ENCODE measurements around the gene LAMC3. TPM values are rescaled to one million over a fixed set of nuclear protein-coding genes. Genes with fewer than 3 reads are reported as not detected.

LAMC3 gene
- total RNA-seq, 1 experiment from 2014 or later: 0.28 TPM

DNA sequence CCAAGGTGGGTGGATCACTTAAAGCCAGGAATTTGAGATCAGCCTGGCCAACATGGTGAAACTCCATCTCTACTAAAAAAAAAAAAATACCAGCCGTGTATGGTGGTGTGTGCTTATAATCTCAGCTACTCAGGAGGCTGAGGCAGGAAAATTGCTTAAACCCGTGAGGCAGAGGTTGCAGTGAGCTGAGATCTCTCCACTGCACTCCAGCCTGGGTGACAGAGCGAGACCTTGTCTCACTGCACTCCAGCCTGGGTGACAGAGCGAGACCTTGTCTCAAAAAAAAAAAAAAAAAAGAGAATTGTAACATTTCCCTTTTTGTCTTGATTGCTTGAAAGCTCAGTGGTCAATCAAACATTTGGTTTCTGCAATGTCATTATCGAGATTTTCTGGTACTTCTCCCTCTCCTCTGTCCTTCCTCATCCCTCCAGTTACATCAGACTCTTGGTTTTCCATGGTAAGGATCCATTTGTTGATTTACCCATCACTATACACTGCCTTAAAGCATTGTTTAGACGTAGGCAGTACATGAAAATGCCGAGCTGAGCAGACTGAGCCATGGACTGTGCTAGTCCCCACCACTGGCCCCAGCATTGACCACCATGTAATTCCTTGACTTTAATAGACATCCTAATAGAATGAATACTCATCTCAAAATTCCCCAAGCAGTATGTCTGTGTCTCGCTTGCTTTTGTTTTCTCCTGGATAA is 75.8 kb downstream of the LAMC3 start:
- H3K36me3 ChIP-seq (ENCODE audit: insufficient read depth, low read length, poor library complexity, severe bottlenecking): no peaks in the 10 kb centered on the region
- TF ChIP-seq, protein P1, sequence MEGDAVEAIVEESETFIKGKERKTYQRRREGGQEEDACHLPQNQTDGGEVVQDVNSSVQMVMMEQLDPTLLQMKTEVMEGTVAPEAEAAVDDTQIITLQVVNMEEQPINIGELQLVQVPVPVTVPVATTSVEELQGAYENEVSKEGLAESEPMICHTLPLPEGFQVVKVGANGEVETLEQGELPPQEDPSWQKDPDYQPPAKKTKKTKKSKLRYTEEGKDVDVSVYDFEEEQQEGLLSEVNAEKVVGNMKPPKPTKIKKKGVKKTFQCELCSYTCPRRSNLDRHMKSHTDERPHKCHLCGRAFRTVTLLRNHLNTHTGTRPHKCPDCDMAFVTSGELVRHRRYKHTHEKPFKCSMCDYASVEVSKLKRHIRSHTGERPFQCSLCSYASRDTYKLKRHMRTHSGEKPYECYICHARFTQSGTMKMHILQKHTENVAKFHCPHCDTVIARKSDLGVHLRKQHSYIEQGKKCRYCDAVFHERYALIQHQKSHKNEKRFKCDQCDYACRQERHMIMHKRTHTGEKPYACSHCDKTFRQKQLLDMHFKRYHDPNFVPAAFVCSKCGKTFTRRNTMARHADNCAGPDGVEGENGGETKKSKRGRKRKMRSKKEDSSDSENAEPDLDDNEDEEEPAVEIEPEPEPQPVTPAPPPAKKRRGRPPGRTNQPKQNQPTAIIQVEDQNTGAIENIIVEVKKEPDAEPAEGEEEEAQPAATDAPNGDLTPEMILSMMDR (conservative IDR thresholded peaks at IDR 0.05; ENCODE audit: low read depth, low read length): no peak
- TF ChIP-seq EZH2 (IDR thresholded peaks at IDR 0.05; ENCODE audit: borderline replicate concordance, low read depth, low read length, poor library complexity, severe bottlenecking): no peak
- H3K27ac ChIP-seq (ENCODE audit: low read depth, low read length, poor library complexity, severe bottlenecking): no peak overlapping the region
- ChIA-PET CTCF (interaction anchor here (0.6 to 0.8 kb wide), 3 partner anchors 10 to 211 kb away, joined by 3 to 15 read pairs (median 4); no protein-coding TSS in a partner anchor), POLR2A (ENCODE audit: low non-redundant PET) (interaction anchor here (0.6 kb wide), 1 partner anchor 41 kb away, joined by 10 read pairs; no protein-coding TSS in a partner anchor)
- BruUV-seq (replicated peaks): no TSS peak
- DNase-seq (ENCODE audit: low spot score): no peak
- H3K27me3 ChIP-seq (replicated peaks; ENCODE audit: insufficient read depth, low read depth, low read length, poor library complexity): peaks cover 7% of the 10 kb centered on the region
- intact Hi-C loops (cut with micrococcal nuclease; ENCODE audit: unreplicated experiment): no loop called here
- no peak overlapping the region for H3K4me3 ChIP-seq (ENCODE audit: low read depth, low read length, poor library complexity, severe bottlenecking)
- H3K4me1 ChIP-seq (ENCODE audit: insufficient read depth, low read length, poor library complexity, severe bottlenecking): no peaks in the 10 kb centered on the region
- no peaks in the 10 kb centered on the region for H3K9me3 ChIP-seq (ENCODE audit: low read depth, low read length, poor library complexity, severe bottlenecking)

DNA sequence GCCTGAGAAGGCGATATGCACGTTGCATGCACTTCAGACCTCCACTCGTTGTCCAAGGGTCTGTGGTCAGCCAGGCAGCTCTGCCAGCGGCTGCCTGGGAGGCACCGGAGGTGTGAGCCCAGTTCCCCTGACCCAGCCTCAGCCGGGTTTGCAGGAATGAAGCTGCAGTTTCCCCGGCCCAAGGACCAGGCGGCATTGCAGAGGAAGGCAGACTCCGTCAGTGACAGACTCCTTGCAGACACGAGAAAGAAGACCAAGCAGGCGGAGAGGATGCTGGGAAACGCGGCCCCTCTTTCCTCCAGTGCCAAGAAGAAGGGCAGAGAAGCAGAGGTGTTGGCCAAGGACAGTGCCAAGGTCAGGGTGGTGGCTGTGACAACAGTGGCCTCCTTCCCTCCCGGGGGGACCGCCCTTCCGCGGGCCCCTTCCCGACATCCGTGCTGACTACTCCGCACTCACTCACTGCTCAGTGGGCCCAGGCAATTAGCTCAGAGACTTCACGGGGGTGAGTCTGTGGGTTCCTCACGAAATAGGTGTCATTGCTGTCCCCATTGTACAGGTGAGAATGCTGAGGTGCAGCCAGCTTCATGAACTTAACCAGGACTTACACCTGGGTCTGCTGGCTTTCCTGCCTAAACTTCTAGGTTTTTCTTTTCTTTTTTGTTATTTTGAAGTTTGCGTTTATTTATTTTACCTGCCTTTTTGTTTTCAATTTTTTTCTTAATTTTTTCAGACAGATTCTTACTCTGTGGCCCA is 76.6 kb downstream of the LAMC3 start:
- intact Hi-C loops (cut with micrococcal nuclease; ENCODE audit: unreplicated experiment): no loop called here
- ChIA-PET CTCF (interaction anchor here (0.6 to 0.8 kb wide), 3 partner anchors 8 to 210 kb away, joined by 3 to 15 read pairs (median 9); no protein-coding TSS in a partner anchor), POLR2A (ENCODE audit: low non-redundant PET) (interaction anchor here (0.6 kb wide), 1 partner anchor 42 kb away, joined by 10 read pairs; no protein-coding TSS in a partner anchor)

DNA sequence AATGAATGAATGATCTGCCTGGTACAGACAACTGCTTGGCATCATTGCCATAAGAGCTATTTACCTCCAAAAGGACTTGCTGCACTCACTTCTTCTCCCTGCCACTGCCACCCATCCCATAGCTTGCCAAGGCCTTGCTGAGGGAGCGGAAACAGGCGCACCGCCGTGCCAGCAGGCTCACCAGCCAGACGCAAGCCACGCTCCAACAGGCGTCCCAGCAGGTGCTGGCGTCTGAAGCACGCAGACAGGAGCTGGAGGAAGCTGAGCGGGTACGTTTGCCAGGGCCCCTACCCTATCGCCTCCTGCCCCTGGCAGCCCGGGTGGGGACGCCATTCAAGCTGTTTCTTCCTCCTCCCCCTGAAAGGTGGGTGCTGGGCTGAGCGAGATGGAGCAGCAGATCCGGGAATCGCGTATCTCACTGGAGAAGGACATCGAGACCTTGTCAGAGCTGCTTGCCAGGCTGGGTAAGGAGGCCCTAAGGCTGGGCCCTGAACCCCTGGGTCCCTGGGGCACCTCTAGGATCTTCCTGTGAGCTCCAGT is 78.5 kb downstream of the LAMC3 start:
- intact Hi-C loops (cut with micrococcal nuclease; ENCODE audit: unreplicated experiment): no loop called here
- H3K36me3 ChIP-seq (ENCODE audit: insufficient read depth, low read length, poor library complexity, severe bottlenecking): no peaks in the 10 kb centered on the region
- H3K4me3 ChIP-seq (ENCODE audit: low read depth, low read length, poor library complexity, severe bottlenecking): no peak overlapping the region
- TF ChIP-seq EZH2 (IDR thresholded peaks at IDR 0.05; ENCODE audit: borderline replicate concordance, low read depth, low read length, poor library complexity, severe bottlenecking): no peak
- TF ChIP-seq, protein P1 (conservative IDR thresholded peaks at IDR 0.05; ENCODE audit: low read depth, low read length): no peak
- no peaks in the 10 kb centered on the region for H3K4me1 ChIP-seq (ENCODE audit: insufficient read depth, low read length, poor library complexity, severe bottlenecking)
- CTCF ChIA-PET: no interaction called here
- no peak for DNase-seq (ENCODE audit: low spot score)
- no TSS peak for BruUV-seq (replicated peaks)
- H3K27me3 ChIP-seq (replicated peaks; ENCODE audit: insufficient read depth, low read depth, low read length, poor library complexity): peaks cover 7% of the 10 kb centered on the region
- no peaks in the 10 kb centered on the region for H3K9me3 ChIP-seq (ENCODE audit: low read depth, low read length, poor library complexity, severe bottlenecking)
- H3K27ac ChIP-seq (ENCODE audit: low read depth, low read length, poor library complexity, severe bottlenecking): no peak overlapping the region
- POLR2A ChIA-PET (ENCODE audit: low non-redundant PET): no interaction called here

More for the DNA sequence above, 76.6 kb downstream of the LAMC3 start:
- H3K27ac ChIP-seq (ENCODE audit: low read depth, low read length, poor library complexity, severe bottlenecking): no peak overlapping the region
- H3K4me1 ChIP-seq (ENCODE audit: insufficient read depth, low read length, poor library complexity, severe bottlenecking): no peaks in the 10 kb centered on the region
- DNase-seq (ENCODE audit: low spot score): no peak
- H3K27me3 ChIP-seq (replicated peaks; ENCODE audit: insufficient read depth, low read depth, low read length, poor library complexity): peaks cover 7% of the 10 kb centered on the region
- BruUV-seq (replicated peaks): no TSS peak
- no peaks in the 10 kb centered on the region for H3K9me3 ChIP-seq (ENCODE audit: low read depth, low read length, poor library complexity, severe bottlenecking)
- H3K4me3 ChIP-seq (ENCODE audit: low read depth, low read length, poor library complexity, severe bottlenecking): no peak overlapping the region
- H3K36me3 ChIP-seq (ENCODE audit: insufficient read depth, low read length, poor library complexity, severe bottlenecking): no peaks in the 10 kb centered on the region
- TF ChIP-seq, protein P1 (conservative IDR thresholded peaks at IDR 0.05; ENCODE audit: low read depth, low read length): no peak
- TF ChIP-seq EZH2 (IDR thresholded peaks at IDR 0.05; ENCODE audit: borderline replicate concordance, low read depth, low read length, poor library complexity, severe bottlenecking): no peak

All from A673 (cell line).